IPS DF 19.7 (cell line): ENCODE results near the gene TCF4.

Experiments used
- DNase-seq: peaks from one replicate; pipeline ENCODE4 v3.0.0-alpha.2; 2013; ENCODE audit warnings: low read depth, low spot score

Gene TCF4

DNA sequence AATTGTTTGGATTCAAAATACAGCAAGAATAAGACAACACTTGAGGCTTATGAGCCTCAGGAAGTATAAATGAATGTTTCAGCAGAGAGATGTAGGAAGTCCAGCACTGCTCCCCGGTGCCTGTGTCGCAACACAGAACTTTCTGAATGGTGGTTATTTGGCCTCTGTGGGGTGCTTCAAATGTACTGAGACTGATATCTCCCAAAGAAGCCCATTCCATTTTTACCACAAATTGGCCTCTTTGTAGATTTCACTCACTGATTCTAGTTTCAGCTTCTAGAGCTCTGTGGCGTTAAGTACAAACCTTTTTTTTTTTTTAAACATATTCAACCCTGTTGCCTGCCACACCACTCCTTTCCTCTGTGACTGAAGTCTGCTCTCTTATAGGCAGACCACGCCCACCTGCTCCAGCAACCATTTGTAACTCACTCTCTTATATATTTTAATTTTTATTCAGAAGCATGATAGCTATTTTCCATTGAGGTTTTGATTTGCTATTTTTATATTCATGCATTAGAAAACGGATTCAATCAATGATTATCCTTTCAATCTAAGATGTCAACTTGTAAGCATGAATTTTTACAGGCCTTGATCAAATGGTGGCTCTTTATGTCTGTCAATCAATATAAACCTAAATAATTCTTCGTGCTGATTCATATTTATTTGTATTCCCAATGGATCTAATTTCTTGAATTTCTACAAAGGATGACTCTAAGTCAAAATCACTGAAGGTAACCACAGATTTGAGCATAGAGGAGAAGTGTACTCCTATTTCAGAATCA lies 351.7 kb downstream of the TCF4 start:
- no peak for DNase-seq

DNA sequence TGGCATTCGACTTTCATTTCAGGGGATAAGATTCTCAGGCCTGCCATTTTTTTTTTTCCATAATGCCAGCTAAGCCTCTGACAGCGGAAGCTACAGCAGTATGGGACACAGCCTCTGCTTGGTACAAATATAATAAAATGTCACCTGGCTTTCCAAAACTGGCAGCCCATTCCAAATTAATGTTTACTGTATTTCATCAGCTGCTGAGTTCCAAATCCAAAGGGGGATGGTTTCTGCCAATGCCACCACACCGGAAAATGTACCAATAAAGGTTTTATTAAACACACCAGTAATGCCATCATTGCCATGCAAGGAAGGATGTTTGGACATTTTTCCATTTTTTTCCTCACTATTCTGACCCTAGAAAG lies 352.9 kb downstream of the TCF4 start:
- no peak for DNase-seq

DNA sequence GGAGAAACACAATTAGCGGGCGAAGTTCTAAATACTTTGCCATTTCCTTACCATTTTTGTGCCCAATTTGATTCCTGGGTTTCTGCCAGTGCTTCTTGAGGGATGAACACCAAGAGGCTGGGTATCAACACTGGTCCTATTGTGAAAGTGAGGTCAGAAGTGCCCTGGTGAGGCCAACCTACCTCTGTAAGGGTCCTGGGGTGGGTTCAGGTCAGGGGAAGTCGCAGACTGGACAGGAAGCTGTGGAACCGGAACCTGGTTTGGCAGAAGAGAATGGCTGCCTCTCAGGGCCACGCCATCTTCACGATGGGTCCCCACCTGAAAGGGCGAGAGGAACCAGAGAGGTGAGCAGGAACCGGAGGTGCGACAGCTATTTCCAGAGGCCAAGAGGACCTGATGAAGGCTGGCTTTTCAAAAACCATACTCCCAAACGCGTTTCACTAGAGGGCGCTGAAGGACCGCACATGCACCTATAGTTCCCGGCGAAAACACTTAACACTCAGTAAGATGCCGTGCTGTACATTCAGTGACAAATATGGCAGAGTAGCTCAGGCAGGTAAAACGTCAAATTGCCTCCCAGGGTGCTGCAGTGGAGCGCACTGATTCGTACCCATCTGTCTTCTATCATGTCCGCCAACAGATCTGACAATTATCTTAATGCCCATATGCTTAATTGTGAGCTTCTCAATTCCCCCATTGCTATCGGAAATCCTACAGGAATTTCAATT lies 353.5 kb downstream of the TCF4 start:
- no peak for DNase-seq

DNA sequence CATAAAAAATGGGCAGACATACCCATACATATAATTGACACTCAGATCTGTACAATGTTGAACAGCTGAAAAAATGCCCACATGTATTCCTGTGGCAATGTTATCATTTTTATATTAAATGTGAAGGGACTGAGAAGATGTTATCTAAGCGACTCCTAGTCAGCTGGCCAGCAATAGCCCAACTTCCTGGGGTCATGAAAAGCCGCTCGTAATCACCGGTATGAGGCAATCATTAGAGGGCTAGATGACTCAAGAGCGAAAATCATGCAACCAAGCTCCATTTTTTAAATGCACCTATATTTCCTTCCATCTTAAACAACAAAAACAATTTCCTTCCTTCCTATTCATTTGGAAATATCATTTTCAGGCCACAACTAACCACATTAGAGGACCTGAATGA lies 354.1 kb downstream of the TCF4 start:
- DNase-seq, result no peak

DNA sequence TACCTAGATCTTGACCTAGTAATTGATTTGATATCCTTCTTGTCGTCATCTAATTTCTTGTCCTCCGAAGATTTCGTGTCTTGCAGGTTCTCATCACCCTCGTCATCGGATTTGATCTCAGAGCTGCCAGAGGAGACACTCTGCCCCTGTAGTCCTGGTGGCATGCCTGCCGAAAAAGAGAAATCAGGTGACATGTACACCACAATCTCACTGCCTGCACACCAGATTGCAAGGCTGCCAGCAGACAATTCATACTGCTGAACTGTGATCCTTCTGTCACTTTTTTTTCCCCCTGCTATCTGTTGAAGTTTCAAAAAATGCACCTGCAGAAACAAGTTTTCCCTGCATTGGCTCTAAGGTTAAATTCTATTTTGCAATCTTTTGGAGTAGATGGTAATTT lies 355.5 kb downstream of the TCF4 start:
- DNase-seq, result no peak

DNA sequence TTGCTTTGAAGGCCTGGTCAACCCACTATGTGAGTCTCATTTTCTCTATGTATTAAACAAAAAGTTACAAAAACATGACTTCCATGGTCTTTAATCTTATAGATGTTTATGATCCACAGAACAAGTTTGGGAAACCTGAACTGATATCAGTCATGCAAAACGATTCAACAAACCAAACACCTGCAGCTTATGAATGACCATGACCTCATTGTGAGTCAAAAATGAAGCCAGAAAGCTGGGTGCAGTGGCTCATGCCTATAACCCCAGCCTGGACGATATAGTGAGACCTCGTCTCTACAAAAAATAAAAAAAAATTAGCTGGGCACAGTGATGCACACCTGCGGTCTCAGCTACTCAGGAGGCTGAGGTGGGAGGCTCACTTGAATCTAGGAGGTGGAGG lies 358.3 kb downstream of the TCF4 start:
- DNase-seq, result no peak

DNA sequence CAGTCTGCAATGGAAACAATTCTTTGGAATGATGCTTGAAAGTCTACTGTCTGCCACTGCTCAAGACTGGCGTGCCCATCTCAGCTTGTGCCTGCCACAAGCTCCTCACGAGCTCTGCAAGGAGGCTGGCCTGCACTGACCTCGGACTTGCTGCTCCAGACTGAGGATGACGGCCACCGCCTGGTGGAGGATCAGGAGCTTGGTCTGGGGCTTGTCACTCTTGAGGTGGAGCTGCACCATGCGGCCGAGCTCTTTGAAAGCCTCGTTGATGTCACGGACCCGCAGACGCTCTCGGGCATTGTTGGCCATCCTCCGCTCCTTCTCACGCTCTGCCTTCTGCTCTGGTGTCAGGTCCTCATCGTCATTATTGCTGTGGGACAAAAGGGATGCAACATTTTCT lies 359.3 kb downstream of the TCF4 start:
- DNase-seq, result no peak

DNA sequence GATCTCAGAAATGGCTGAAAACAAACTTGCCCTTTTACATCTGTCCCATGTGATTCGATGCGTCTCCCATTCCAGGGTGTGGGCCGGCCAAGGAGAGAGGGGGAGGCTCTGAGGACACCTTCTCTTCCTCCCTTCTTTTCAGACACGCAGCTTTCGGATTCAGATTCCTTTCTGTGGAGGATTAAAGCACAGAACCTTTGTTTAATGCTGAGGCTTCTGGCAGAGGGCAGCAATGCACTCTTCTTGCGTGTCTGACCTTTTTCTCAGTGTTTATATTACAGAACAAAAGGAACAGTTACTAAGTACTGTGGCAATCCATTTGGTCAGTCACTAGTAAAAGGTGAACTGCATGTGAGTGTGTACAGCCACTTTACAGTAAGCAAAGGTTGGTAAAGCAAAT lies 359.8 kb downstream of the TCF4 start:
- no peak for DNase-seq

DNA sequence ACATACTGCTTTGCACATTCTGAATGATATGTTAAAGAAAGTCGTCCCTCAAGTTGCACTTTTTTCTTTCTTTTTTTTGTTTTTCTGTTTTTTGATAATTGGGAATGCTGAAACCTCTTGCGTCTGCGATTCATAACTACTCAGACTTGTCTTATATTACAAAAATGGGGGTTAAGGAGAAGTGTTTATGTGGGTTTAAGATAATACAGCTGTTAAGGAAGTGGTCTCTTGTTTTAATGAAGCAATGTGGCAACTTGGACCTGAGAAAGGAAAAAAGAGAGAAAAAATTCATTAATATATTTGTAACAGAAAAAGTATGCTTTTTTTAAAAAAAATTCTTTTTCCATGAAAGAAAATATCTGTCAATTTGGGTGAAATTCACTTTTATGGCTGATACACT lies 360.2 kb downstream of the TCF4 start:
- DNase-seq, result no peak

DNA sequence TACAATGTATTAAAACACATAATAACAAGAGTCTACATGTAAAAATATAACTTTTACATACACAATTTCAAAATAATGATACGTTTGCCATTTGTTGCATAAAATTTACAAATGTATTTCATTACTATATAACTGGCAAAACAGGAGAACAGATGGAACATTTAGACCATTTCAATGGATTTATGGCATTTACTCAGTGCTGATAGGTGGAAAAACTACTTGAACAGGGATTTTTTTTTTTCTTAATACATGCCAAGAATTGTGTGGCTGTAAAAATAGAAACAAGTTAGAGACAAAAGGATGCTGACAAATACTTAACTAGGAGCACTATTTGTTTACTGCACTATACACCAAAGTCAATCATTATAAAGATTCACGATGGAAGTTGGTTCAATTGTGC lies 361.9 kb downstream of the TCF4 start:
- no peak for DNase-seq

DNA sequence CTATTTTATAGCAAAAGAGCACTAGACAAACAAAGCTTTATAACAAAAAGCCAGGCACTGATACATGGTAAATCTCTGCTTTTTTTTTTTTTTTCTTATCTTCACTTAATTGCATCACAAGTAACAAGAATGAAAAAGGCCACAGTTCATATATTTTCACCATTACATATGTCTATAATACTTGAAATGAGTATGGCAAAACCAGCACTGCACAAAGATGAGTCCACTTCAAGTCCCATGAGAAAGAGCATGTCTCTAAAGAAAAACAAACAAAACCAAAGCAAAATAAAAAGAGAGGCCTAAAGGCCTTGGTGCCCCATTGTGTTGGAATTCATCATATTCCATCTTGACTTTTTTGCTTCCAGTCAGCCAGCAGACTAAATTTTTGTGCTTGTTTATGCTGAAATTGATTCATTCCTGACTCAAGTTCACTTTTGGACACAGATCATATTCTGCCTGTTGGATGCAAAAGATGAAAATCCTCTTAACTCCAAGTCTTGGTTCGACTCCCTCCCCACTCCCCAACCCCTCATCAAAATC lies 363.8 kb downstream of the TCF4 start:
- DNase-seq, result no peak

DNA sequence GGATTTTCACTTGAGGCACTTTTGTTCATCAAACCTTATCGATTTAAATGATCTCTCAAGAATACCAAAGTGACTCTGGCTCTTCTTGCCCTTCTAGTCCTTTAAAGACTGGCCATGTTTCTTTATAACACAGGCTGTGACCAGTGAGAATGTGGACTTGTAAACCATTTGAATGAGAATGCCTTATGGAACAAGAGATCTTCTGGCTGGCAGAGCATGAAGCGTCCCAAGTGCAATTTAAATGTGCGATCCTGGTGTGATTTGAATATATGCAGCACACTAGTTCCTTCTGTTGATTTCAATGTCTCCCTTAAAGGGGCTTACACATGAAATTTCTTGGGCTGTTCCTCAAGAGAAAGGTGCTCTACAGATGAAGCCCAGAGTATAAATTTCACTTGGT lies 366.4 kb downstream of the TCF4 start:
- DNase-seq, result no peak

DNA sequence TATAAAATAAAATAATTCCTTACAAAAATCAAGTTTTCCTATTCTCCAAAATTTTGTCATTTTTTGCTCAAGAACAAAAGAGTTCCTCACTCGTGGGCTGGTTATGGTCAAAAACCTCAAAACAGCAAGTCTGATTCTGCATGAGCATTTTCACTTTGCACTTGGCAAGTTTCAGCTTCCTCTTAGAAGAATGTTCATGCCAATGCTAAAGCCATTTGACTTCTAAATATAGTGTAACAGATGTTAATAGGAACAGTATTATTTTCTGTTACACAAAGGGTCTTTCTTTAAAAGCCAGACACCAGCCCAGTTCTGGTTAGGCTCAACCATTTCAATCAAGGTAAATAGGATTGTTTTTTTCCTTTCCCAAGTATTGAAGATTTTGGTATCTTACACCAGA lies 367.5 kb downstream of the TCF4 start:
- DNase-seq, result no peak

DNA sequence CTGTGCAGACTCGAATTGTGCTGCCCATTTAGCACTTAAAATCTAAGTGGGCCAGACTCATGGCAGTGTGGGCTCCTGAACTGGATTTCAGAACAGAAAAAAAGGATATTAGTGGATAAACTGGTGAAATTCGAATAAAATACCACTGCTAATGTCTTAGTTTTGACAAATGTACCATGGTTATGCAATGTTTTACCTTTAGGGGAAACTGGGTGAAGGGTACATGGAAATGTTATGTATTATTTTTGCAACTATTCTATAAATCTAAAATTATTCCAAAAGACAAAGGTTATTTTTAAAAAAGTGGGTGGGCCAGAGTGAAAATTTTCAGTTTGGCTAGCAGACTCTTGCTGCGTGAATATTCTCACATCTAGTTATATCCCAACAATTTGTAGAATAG lies 368.2 kb downstream of the TCF4 start:
- no peak for DNase-seq

DNA sequence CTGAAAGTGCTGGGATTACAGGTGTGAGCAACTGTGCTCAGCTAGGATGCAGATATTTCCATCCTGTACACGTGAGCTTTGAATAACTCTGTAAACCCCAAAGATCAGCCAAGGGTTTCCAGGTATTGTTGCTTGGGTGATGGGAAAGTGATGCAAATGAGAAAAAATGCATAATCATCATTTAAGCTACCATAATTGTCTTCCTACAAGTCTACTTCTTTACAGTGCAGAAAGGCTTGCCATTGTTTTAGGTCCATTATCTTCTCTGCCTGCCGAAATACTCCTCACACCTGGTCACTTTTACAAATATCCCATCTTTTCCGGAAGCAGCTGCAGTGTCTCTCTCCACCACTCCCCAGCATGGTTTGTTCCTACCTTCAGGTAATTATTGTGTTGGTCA lies 368.9 kb downstream of the TCF4 start:
- DNase-seq, result no peak

DNA sequence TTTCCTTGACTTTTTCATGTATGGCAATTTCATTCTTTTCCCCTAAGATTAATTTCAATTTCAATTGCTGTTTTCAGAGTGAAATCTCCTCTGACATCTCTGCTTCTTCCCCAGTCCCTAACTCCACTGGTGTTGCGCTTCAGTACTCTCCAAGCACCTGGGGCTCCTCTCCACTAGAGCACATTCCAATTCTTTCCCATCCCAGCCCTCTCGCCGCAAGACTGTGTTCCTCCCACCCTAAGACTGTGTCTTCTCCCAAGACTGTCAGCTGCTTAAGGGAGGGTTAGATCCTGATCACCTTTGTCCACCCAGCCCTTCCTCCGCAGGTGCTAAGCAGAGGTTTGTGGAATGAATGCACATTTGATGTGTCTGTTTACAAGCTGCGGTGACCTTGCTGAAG lies 373.0 kb downstream of the TCF4 start:
- no peak for DNase-seq

DNA sequence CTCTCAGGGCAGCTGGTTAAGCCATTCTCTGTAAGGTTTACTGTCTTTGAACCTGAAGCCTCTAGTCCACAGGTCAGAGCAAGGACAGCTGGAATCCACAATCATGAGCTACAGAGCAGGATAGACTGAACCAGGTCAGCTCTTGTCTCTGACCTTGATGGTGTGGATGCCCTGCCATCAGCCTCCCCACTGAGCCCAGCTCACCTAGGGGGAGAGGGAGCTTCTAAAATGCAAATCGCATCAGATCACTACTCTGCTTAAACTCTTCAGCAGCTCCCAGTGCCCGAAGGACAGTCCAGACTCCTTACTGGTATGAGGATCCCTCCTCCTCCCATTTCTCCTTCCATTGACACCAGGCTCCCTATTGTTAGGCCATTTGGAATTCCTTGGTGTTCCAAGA lies 373.5 kb downstream of the TCF4 start:
- no peak for DNase-seq

DNA sequence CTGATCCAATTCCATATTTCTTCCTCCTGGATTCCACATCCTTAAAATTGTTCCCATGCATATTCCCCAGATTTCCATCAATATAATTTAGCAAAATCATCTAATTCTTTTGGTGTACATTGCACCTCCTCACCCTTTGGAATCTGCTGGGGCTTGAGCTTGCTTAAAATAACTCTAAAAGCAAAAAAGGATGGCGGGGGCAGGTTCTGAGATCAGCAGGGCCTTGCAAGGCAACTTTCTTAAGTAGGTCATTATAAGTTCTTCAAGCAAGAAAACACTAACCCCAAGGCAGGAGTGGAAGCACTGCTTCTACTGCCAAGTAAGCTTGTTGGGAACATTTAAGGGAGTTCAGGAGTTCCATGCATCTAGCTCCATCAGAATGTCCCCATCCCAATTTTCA lies 374.4 kb downstream of the TCF4 start:
- no peak for DNase-seq

DNA sequence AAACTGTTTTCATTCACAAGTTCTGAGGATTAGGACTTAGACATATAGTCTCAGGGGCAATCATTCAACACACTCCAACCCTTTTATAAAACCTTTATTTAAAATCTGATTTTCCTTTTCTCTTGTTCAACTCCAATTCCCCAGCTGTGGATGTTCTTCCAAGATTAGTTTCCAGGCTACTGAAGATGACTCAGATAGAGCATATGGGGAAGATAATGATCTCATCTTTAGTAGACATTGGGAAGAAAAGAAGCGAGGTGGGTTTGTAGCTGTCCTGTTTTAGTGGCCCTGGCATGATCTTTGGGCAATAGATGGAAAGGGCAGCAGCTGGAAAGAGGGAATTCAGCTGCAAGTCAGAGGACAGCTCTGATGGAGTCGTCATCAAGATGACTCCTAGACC lies 381.1 kb downstream of the TCF4 start:
- DNase-seq, result no peak

DNA sequence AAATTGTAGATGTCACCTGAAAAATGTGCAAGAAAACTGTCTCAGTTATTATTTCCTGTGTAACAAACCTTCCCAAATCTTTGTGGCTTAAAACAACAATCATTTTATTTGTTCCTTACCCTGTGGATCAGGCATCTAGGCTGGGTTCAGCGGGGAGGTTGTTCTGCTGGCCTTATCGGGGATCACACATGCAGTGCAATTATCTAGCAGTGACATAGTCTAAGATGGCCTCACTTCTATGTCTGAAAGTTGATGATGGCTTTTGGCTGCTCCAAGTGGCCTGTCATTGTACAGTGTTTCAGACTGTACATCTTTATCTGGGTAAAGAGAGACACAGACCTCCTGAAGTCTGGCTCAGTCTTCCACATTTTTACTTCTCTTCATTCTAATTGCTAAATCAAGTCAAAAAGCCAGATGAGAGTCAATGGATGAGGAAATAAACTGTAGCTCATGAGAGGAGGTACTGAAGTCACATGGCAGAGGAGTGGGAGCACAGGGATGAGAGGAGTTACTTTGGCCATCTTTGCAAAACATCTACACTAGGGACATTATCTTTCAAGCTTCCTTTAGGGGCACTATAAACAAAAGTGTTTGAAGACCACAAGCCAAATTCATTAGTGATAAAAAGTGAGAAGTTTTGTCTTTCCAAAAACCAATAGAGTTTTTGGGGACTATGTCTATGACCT lies 385.6 kb downstream of the TCF4 start:
- no peak for DNase-seq

DNA sequence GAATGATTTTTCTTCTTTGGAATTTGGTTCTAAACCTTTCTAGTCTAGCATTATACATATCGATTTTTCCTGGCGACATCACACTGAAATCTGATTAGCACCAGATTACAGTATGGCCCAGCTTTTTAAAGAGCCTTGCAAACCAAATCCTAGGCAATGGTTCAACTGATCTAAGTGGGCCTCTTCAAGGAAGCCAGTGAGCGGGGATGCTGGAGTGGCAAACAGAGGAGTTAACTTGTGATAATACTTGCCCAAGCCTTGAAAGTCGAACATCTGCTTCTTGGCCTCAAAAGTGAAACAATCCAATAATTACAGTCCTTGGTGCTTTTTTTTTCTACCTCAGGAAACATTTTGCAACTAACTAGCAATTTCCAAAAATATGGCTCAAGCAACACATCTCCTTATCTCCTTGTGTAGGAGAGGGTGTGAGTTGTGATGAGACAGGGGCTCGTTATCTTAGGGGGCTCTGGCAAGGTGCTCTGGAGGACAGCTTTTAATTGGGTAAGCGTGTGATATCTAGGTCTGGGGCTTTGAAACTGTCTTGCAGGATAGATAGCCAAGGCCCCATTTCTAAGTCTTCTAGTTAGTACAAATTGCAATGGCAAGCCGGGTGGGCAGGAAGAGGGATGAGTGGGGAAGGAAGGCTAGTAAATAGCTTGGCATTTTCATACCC lies 388.6 kb downstream of the TCF4 start:
- DNase-seq, result no peak

DNA sequence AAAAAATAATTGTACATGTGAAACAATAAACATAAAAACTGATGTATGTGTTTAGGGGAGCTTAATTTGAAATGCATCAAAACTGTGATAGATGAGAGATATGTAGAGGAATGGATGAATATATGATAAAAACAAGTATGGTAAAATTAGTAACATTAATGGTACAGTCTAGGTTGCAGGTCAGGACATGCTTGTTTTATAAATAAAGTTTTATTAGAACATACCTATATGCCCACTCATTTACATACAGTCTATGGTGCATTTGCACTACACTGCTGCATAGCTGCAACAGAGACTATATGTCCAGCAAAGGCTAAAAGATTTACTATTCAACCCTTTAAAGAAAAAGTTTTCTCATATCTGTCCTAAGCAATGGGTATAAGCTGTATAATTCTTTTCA lies 392.1 kb downstream of the TCF4 start:
- DNase-seq, result no peak
